Stimulated activated CD8-positive, alpha-beta memory T cell treated with anti-CD3 and anti-CD28 coated beads, Interleukin-4, amount 100 ng/mL, for 48 hours (primary cell): ENCODE results near the gene PPT1.
"Not testable (repeated sequence)": the region's sequence is repeated elsewhere in the genome, so short reads cannot be mapped to it uniquely, and the experiment has no call there.

Experiments
- DNase-seq: peaks from one replicate; pipeline ENCODE4 v3.0.0-alpha.2; 2020

Gene PPT1

GRCh38 chr1:40053138-40053887 is 43.7 kb downstream of the PPT1 start:
- no peak for DNase-seq

- DNase-seq, result no peak
These were observed 46.2 kb downstream of the PPT1 start for GRCh38 chr1:40050863-40051262.

GRCh38 chr1:40049725-40050124 is 47.3 kb downstream of the PPT1 start:
- no peak for DNase-seq

- no peak for DNase-seq
These were observed 49.3 kb downstream of the PPT1 start for GRCh38 chr1:40047769-40048168.

GRCh38 chr1:40047276-40047675 is 49.8 kb downstream of the PPT1 start:
- DNase-seq, result no peak

- no peak for DNase-seq
These were observed 51.3 kb downstream of the PPT1 start for GRCh38 chr1:40045766-40046165.

GRCh38 chr1:40045182-40045581 is 51.9 kb downstream of the PPT1 start:
- DNase-seq, result no peak

- no peak for DNase-seq
These were observed 52.9 kb downstream of the PPT1 start for GRCh38 chr1:40044110-40044509.

- DNase-seq, result no peak
These were observed 54.7 kb downstream of the PPT1 start for GRCh38 chr1:40042341-40042740.

- no peak for DNase-seq
These were observed 55.6 kb downstream of the PPT1 start for GRCh38 chr1:40041466-40041838.

GRCh38 chr1:40040511-40041465 is 56.3 kb downstream of the PPT1 start, which contains the start of gene CAP1:
Gene CAP1, plus strand, starts transcription at chr1:40040729. Its CDS starts 18,618 bp downstream, at chr1:40059347.
- DNase-seq, result peak; percentile 100

GRCh38 chr1:40039757-40040510 is 57.1 kb downstream of the PPT1 start:
- DNase-seq, result peak; percentile 87

GRCh38 chr1:40039245-40039756 is 57.8 kb downstream of the PPT1 start:
- DNase-seq, result no peak

GRCh38 chr1:40038697-40039096 is 58.4 kb downstream of the PPT1 start:
- DNase-seq, result no peak

- DNase-seq, result not testable (repeated sequence)
These were observed 59.8 kb downstream of the PPT1 start for GRCh38 chr1:40037254-40037653.

GRCh38 chr1:40036574-40036973 is 60.5 kb downstream of the PPT1 start:
- no peak for DNase-seq

- no peak for DNase-seq
These were observed 62.2 kb downstream of the PPT1 start for GRCh38 chr1:40034869-40035268.

GRCh38 chr1:40032240-40032891 is 64.7 kb downstream of the PPT1 start:
- DNase-seq, result peak; percentile 54

GRCh38 chr1:40030528-40031135 is 66.4 kb downstream of the PPT1 start:
- DNase-seq, result no peak

GRCh38 chr1:40029608-40030007 is 67.4 kb downstream of the PPT1 start:
- DNase-seq, result no peak

- no peak for DNase-seq
These were observed 69.4 kb downstream of the PPT1 start for GRCh38 chr1:40027647-40028046.

- DNase-seq, result no peak
These were observed 72.4 kb downstream of the PPT1 start for GRCh38 chr1:40024671-40025070.
